Transverse colon (tissue), 4 donors: ENCODE data around the gene CCDC178.

ENCODE experiments used
- CTCF ChIP-seq, 5 experiments: fragments of 200-600 bp in 3 of 5; fragments of 450-650 bp in 2 of 5; sonication (generic) in 3 of 5; IDR thresholded peaks; 1 replicate in 2 of 5; 2 replicates in 3 of 5; pipeline ENCODE4 v1.5.1; 2016 to 2017; ENCODE audit warnings: antibody characterized with exemption in 5 of 5, inconsistent platforms in 3 of 5, mild to moderate bottlenecking in 2 of 5, moderate library complexity in 1 of 5
- EP300 ChIP-seq: sonication (generic); formaldehyde crosslinking; IDR thresholded peaks from one replicate; pipeline ENCODE4 v1.6.1; 2017; ENCODE audit warnings: antibody characterized with exemption, low read depth
- POLR2A ChIP-seq: fragments of 450-650 bp; IDR thresholded peaks from one replicate; pipeline ENCODE4 v1.6.1; 2016; ENCODE audit warnings: antibody characterized with exemption, mild to moderate bottlenecking, moderate library complexity
- POLR2AphosphoS5 ChIP-seq, 3 donors: sonication (generic); formaldehyde crosslinking; IDR thresholded peaks; one replicate each; pipeline ENCODE4 v1.6.1; 2016; ENCODE audit warnings: antibody characterized with exemption in 3 of 3

DNA sequence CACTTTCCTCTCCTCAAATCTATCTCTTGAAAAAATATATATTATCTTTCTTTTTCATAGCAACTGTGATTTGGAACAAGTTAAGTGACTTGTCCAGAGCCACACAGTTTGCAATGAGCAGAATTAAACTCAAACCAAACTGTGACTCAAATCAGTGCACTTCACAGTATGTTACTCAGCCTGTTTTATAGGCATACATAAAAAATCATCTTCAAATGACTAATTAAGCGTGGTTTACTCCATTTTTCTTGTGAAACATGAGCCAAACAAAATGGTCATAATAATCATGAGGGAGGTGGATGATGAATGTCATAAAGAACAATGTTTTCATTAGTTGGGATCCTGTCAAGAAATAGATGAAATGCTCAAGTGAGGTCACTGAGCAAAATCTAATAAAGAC is 6.1 kb upstream of the CCDC178 start:
- no peak for TF ChIP-seq CTCF (IDR thresholded peaks at IDR 0.05)
- no peak for TF ChIP-seq POLR2A
- no peak for TF ChIP-seq EP300
- no peak for TF ChIP-seq POLR2AphosphoS5 (IDR thresholded peaks at IDR 0.05)
